Natural killer cell (primary cell): ENCODE results near the gene ANKRD29. TPM values are rescaled to one million over a fixed set of nuclear protein-coding genes. Genes with fewer than 3 reads are reported as not detected.
"Not testable (repeated sequence)": the region's sequence is repeated elsewhere in the genome, so short reads cannot be mapped to it uniquely, and the experiment has no call there.

Experiments used
- ATAC-seq, 3 donors: fragments of 150-1000 bp in 2 of 3; fragments of 200-7000 bp in 1 of 3; cut with Tn5 transposase; 1 replicate in 1 of 3; 2 replicates in 2 of 3; pipeline ENCODE4 v1.10.0; 2021; ENCODE audit warnings: mild to moderate bottlenecking in 2 of 3, moderate library complexity in 2 of 3
- DNase-seq, 2 donors: peaks; one replicate each; pipeline versions ENCODE4 v3.0.0 to v3.0.0-alpha.2; 2013 to 2021; ENCODE audit warnings: mixed read lengths in 1 of 2
- H3K27ac ChIP-seq: one replicate; pipeline ENCODE4 v1.5.1; 2013; ENCODE audit warnings: mild to moderate bottlenecking, low read length
- H3K27me3 ChIP-seq: one replicate; pipeline ENCODE4 v1.6.1; 2013; ENCODE audit warnings: low read length; ENCODE audit not compliant: control insufficient read depth, insufficient read depth
- H3K36me3 ChIP-seq: one replicate; pipeline ENCODE4 v1.6.1; 2013; ENCODE audit warnings: low read length; ENCODE audit not compliant: control insufficient read depth, insufficient read depth
- H3K4me1 ChIP-seq: one replicate; pipeline ENCODE4 v1.6.1; 2013; ENCODE audit warnings: low read length; ENCODE audit not compliant: control insufficient read depth, insufficient read depth
- H3K4me3 ChIP-seq: one replicate; pipeline ENCODE4 v1.5.1; 2013; ENCODE audit warnings: low read length
- H3K9me3 ChIP-seq: one replicate; pipeline ENCODE4 v1.6.1; 2013; ENCODE audit warnings: low read length; ENCODE audit not compliant: control insufficient read depth, insufficient read depth
- H3K27ac Mint-ChIP-seq, 2 donors: one replicate each; pipeline ENCODE4 v1.8.0; 2022; ENCODE audit warnings: mild to moderate bottlenecking in 2 of 2, mixed read lengths in 2 of 2, moderate library complexity in 1 of 2
- H3K27me3 Mint-ChIP-seq, 2 donors: one replicate each; pipeline ENCODE4 v1.8.0; 2022; ENCODE audit warnings: low read depth in 2 of 2, mixed read lengths in 2 of 2
- H3K36me3 Mint-ChIP-seq: one replicate; pipeline ENCODE4 v1.8.0; 2022; ENCODE audit warnings: mixed read lengths
- H3K4me1 Mint-ChIP-seq, 2 donors: one replicate each; pipeline ENCODE4 v1.8.0; 2022; ENCODE audit warnings: mixed read lengths in 2 of 2
- H3K4me3 Mint-ChIP-seq: one replicate; pipeline ENCODE4 v1.8.0; 2022; ENCODE audit warnings: mild to moderate bottlenecking, moderate library complexity, mixed read lengths
- H3K9me3 Mint-ChIP-seq, 2 donors: one replicate each; pipeline ENCODE4 v1.8.0; 2022; ENCODE audit warnings: mixed read lengths in 2 of 2
- WGBS: methylation state at CpG from one replicate; pipeline ENCODE4 v1.1.7; 2013; ENCODE audit warnings: missing lambda C conversion rate; ENCODE audit not compliant: insufficient coverage; 5-methylcytosine and 5-hydroxymethylcytosine counted together
- intact Hi-C: fragments of 100-400 bp; cut with micrococcal nuclease; formaldehyde crosslinking; loops from one replicate; pipeline ENCODE4 v1.14.2; 2022
- total RNA-seq, 4 donors: library from RNA; stranded (reverse); fragments of 120-200 nt in 1 of 4; gene quantifications; one replicate each; pipeline versions ENCODE4 v1.2.3 to v1.2.4, GENCODE V29; 2013 to 2022
- TF ChIP-seq, protein P1 (sequence below): fragments of 200-600 bp; IDR thresholded peaks from one replicate; pipeline ENCODE4 v1.8.0; 2022; ENCODE audit warnings: antibody characterized with exemption

The ANKRD29 gene
- total RNA-seq, 3 donors from 2014 or later (not counting 1 experiment from before 2014, with no cell fraction given): 0.35 to 0.45 TPM; not detected in 1

DNA sequence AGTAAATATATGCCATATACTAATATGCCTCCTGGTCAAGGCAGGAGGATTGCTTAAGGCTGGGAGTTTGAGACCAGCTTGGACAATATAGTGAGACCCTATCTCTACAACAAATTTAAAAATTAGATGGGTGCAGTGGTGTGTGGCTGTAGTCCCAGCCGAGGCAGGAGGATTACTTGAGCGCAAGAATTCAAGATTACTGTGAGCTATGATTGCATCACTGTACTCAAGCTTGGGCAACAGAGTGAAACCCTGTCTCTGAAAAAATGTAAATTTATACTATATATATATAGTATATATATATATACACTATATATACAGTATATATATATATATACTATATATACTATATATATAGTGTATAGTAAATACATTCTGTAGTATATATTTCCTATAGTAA is 46.5 kb downstream of the ANKRD29 start:
- H3K4me1 ChIP-seq: peaks cover 11% of the 10 kb centered on the region
- Mint-ChIP-seq H3K4me1 (peaks cover 11 to 19% of the 10 kb centered on the region in 2 donors), H3K27ac (no peak overlapping the region), H3K4me3 (no peak overlapping the region), H3K9me3 (no peaks in the 10 kb centered on the region), H3K36me3 (no peaks in the 10 kb centered on the region), H3K27me3 (peaks cover 29 to 41% of the 10 kb centered on the region in 2 donors)
- TF ChIP-seq, protein P1, sequence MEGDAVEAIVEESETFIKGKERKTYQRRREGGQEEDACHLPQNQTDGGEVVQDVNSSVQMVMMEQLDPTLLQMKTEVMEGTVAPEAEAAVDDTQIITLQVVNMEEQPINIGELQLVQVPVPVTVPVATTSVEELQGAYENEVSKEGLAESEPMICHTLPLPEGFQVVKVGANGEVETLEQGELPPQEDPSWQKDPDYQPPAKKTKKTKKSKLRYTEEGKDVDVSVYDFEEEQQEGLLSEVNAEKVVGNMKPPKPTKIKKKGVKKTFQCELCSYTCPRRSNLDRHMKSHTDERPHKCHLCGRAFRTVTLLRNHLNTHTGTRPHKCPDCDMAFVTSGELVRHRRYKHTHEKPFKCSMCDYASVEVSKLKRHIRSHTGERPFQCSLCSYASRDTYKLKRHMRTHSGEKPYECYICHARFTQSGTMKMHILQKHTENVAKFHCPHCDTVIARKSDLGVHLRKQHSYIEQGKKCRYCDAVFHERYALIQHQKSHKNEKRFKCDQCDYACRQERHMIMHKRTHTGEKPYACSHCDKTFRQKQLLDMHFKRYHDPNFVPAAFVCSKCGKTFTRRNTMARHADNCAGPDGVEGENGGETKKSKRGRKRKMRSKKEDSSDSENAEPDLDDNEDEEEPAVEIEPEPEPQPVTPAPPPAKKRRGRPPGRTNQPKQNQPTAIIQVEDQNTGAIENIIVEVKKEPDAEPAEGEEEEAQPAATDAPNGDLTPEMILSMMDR: no peak
- WGBS: 82% methylated on average over 2 of the region's 2 CpGs
- H3K27ac ChIP-seq: no peak overlapping the region
- no peak overlapping the region for H3K4me3 ChIP-seq
- H3K9me3 ChIP-seq: no peaks in the 10 kb centered on the region
- intact Hi-C loops: no loop called here
- ATAC-seq (no peak), DNase-seq (no peak)
- no peaks in the 10 kb centered on the region for H3K36me3 ChIP-seq
- peaks cover 22% of the 10 kb centered on the region for H3K27me3 ChIP-seq

GRCh38 chr18:23614891-23615290 is 47.8 kb downstream of the ANKRD29 start:
- H3K27me3 ChIP-seq: peaks cover 9% of the 10 kb centered on the region
- DNase-seq: no peak
- H3K27ac ChIP-seq: no peak overlapping the region
- Mint-ChIP-seq H3K36me3 (no peaks in the 10 kb centered on the region), H3K4me1 (peaks cover 6 to 14% of the 10 kb centered on the region in 2 donors), H3K27me3 (peaks cover 15 to 27% of the 10 kb centered on the region in 2 donors), H3K4me3 (no peak overlapping the region), H3K27ac (no peak overlapping the region), H3K9me3 (no peaks in the 10 kb centered on the region)
- peaks cover 9% of the 10 kb centered on the region for H3K4me1 ChIP-seq
- 85% methylated on average over 3 of the region's 3 CpGs for WGBS
- no peak overlapping the region for H3K4me3 ChIP-seq
- intact Hi-C loops: no loop called here
- H3K36me3 ChIP-seq: no peaks in the 10 kb centered on the region
- H3K9me3 ChIP-seq: no peaks in the 10 kb centered on the region
- ATAC-seq: no peak
- TF ChIP-seq, protein P1: no peak

GRCh38 chr18:23614413-23614812 is 48.3 kb downstream of the ANKRD29 start:
- Histone ChIP-seq H3K27me3 (peaks cover 4% of the 10 kb centered on the region), H3K4me3 (no peak overlapping the region), H3K4me1 (peaks cover 5% of the 10 kb centered on the region), H3K27ac (no peak overlapping the region), H3K9me3 (no peaks in the 10 kb centered on the region), H3K36me3 (no peaks in the 10 kb centered on the region)
- Mint-ChIP-seq H3K36me3 (no peaks in the 10 kb centered on the region), H3K27me3 (peaks cover 12 to 24% of the 10 kb centered on the region in 2 donors), H3K27ac (no peak overlapping the region), H3K4me1 (peaks cover under 1 to 9% of the 10 kb centered on the region in 2 donors), H3K9me3 (no peaks in the 10 kb centered on the region), H3K4me3 (no peak overlapping the region)
- WGBS: 100% methylated on average over 2 of the region's 2 CpGs
- DNase-seq (no peak), ATAC-seq (no peak)
- intact Hi-C loops: no loop called here
- TF ChIP-seq, protein P1: no peak

GRCh38 chr18:23613091-23613475 is 49.6 kb downstream of the ANKRD29 start:
- DNase-seq, H3K4me1 ChIP-seq, H3K27ac Mint-ChIP-seq, H3K9me3 ChIP-seq, H3K9me3 Mint-ChIP-seq, H3K27me3 ChIP-seq, H3K36me3 Mint-ChIP-seq, ATAC-seq, intact Hi-C loops, H3K27ac ChIP-seq, H3K4me3 Mint-ChIP-seq, H3K4me1 Mint-ChIP-seq, H3K36me3 ChIP-seq, H3K4me3 ChIP-seq: not testable (repeated sequence)
- H3K27me3 Mint-ChIP-seq: peaks cover 7 to 16% of the 10 kb centered on the region in 2 donors
- WGBS: 91% methylated on average over 7 of the region's 7 CpGs
